Sigmoid colon (tissue), 7 donors: ENCODE measurements around the gene KCNS3. TPM values are rescaled to one million over a fixed set of nuclear protein-coding genes. Genes with fewer than 3 reads are reported as not detected.
"Not testable (repeated sequence)": the region's sequence is repeated elsewhere in the genome, so short reads cannot be mapped to it uniquely, and the experiment has no call there.

ENCODE experiments used
- DNase-seq: peaks from one replicate; pipeline ENCODE4 v3.0.0-alpha.2; 2019
- H3K27ac ChIP-seq, 4 donors: fragments of 200-600 bp; sonication (generic); one replicate each; pipeline ENCODE4 v1.5.1; 2016 to 2019; ENCODE audit warnings: mild to moderate bottlenecking in 1 of 4
- H3K27me3 ChIP-seq, 3 donors: fragments of 200-600 bp; sonication (generic); one replicate each; pipeline ENCODE4 v1.5.1; 2019; ENCODE audit warnings: mild to moderate bottlenecking in 1 of 3
- H3K36me3 ChIP-seq, 4 donors: fragments of 200-600 bp; sonication (generic); one replicate each; pipeline ENCODE4 v1.5.1; 2016 to 2019
- H3K4me1 ChIP-seq, 4 donors: fragments of 200-600 bp; sonication (generic); one replicate each; pipeline ENCODE4 v1.5.1; 2017 to 2019
- H3K4me3 ChIP-seq, 4 donors: fragments of 200-600 bp; sonication (generic); one replicate each; pipeline ENCODE4 v1.5.1; 2017 to 2019; ENCODE audit warnings: mild to moderate bottlenecking in 2 of 4, moderate library complexity in 1 of 4
- H3K9me3 ChIP-seq, 4 donors: fragments of 200-600 bp in 3 of 4; sonication (generic) in 3 of 4; one replicate each; pipeline versions ENCODE4 v1.5.1 to v1.6.1; 2013 to 2019
- EP300 ChIP-seq, 4 donors: sonication (generic); formaldehyde crosslinking; IDR thresholded peaks; one replicate each; pipeline ENCODE4 v1.6.1; 2017; ENCODE audit warnings: antibody characterized with exemption in 4 of 4
- POLR2A ChIP-seq, 2 donors: fragments of 450-650 bp; IDR thresholded peaks; one replicate each; pipeline ENCODE4 v1.6.1; 2016; ENCODE audit warnings: antibody characterized with exemption in 2 of 2, mild to moderate bottlenecking in 2 of 2, moderate library complexity in 2 of 2
- POLR2AphosphoS5 ChIP-seq, 4 donors: sonication (generic); formaldehyde crosslinking; IDR thresholded peaks; one replicate each; pipeline ENCODE4 v1.6.1; 2017; ENCODE audit warnings: antibody characterized with exemption in 4 of 4
- WGBS, 2 donors: extraction: QIAGEN DNeasy Blood & Tissue Kit; methylation state at CpG; one replicate each; pipeline ENCODE4 v1.1.7; 2013; 5-methylcytosine and 5-hydroxymethylcytosine counted together
- intact Hi-C: fragments of 100-400 bp; cut with DNase I; formaldehyde crosslinking; loops from one replicate; pipeline ENCODE4 v1.15.1; 2023
- polyA plus RNA-seq, 3 donors: library from polyadenylated mRNA; stranded (reverse); fragments of 200-250 nt; gene quantifications; one replicate each; pipeline ENCODE4 v1.2.3, GENCODE V29; 2013
- total RNA-seq, 4 donors: library from RNA; depleted of rRNA; stranded (reverse); fragments of >200 nt; gene quantifications; one replicate each; pipeline ENCODE4 v1.1.0, GENCODE V29; 2016
- TF ChIP-seq, protein P1 (sequence below), 4 experiments: fragments of 450-650 bp in 3 of 4; fragments of 200-600 bp in 1 of 4; IDR thresholded peaks; one replicate each; pipeline ENCODE4 v1.5.1; 2016 to 2019; ENCODE audit warnings: antibody characterized with exemption in 4 of 4, mild to moderate bottlenecking in 3 of 4, moderate library complexity in 2 of 4
- donor health status: healthy with polysubstance abuse.
- donor health status: Bipolar disorder and iron deficiency.
- donor health status: healthy.

KCNS3 gene
- total and polyA plus RNA-seq, 7 donors: 4.2 to 96.3 (median 16.2) TPM

DNA sequence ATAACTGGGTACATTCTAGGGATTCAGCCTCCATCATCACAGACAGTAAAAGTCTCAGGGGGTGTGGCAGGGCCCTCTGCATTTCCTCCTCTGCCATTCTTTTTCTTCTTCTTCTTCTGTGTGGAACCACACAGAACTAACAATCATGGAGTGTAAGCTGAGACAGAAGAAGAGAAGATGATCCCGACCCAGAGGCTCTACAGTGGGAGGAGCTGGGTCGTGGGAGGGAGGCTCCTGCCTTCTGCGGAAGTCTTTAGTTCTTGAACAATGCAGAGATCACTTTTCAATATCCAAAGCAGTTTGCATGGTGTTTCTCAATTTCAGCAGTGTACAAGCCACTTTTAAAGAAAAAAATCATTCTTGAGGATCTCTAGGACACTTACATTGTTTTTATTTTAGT lies 80.9 kb downstream of the KCNS3 start:
- DNase-seq: no peak
- Histone ChIP-seq H3K27me3 (no peaks in the 10 kb centered on the region), H3K4me1 (no peaks in the 10 kb centered on the region), H3K4me3 (no peak overlapping the region), H3K27ac (no peak overlapping the region), H3K36me3 (no peaks in the 10 kb centered on the region), H3K9me3 (no peaks in the 10 kb centered on the region)
- TF ChIP-seq POLR2A (IDR thresholded peaks at IDR 0.05): no peak
- no peak for TF ChIP-seq EP300 (IDR thresholded peaks at IDR 0.05)
- TF ChIP-seq POLR2AphosphoS5 (IDR thresholded peaks at IDR 0.05): no peak
- TF ChIP-seq, protein P1, sequence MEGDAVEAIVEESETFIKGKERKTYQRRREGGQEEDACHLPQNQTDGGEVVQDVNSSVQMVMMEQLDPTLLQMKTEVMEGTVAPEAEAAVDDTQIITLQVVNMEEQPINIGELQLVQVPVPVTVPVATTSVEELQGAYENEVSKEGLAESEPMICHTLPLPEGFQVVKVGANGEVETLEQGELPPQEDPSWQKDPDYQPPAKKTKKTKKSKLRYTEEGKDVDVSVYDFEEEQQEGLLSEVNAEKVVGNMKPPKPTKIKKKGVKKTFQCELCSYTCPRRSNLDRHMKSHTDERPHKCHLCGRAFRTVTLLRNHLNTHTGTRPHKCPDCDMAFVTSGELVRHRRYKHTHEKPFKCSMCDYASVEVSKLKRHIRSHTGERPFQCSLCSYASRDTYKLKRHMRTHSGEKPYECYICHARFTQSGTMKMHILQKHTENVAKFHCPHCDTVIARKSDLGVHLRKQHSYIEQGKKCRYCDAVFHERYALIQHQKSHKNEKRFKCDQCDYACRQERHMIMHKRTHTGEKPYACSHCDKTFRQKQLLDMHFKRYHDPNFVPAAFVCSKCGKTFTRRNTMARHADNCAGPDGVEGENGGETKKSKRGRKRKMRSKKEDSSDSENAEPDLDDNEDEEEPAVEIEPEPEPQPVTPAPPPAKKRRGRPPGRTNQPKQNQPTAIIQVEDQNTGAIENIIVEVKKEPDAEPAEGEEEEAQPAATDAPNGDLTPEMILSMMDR (IDR thresholded peaks at IDR 0.05): no peak
- WGBS, 2 donors: 38 to 44% methylated on average over 3 of the region's 3 CpGs
- intact Hi-C loops: no loop called here

GRCh38 chr2:17959833-17960232 lies 81.4 kb downstream of the KCNS3 start:
- WGBS, 2 donors: 84 to 85% methylated on average over 5 of the region's 5 CpGs
- Histone ChIP-seq H3K27me3 (no peaks in the 10 kb centered on the region), H3K9me3 (no peaks in the 10 kb centered on the region), H3K27ac (no peak overlapping the region), H3K36me3 (no peaks in the 10 kb centered on the region), H3K4me3 (no peak overlapping the region), H3K4me1 (no peaks in the 10 kb centered on the region)
- TF ChIP-seq POLR2A (IDR thresholded peaks at IDR 0.05) (no peak), POLR2AphosphoS5 (IDR thresholded peaks at IDR 0.05) (no peak), EP300 (IDR thresholded peaks at IDR 0.05) (no peak)
- TF ChIP-seq, protein P1 (IDR thresholded peaks at IDR 0.05): no peak
- intact Hi-C loops: no loop called here
- DNase-seq: no peak

DNA sequence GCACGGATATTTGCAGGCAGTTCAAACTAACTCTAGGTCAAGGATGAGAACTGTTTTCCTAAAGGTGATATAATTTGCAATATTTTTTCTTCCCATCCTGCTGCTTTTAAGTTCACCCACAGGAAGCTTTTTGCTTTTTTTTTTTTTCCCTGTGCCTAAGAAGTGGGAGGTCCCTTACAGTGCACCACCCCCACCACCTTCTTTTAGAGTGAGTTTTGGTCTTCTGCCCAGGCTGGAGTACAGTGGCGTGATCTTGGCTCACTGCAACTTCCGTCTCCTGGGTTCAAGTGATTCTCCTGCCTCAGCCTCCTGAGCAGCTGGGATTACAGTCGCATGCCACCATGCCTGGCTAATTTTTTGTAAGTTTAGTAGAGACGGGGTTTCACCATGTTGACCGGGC lies 82.5 kb downstream of the KCNS3 start:
- intact Hi-C loops: no loop called here
- Histone ChIP-seq H3K9me3 (no peaks in the 10 kb centered on the region), H3K27ac (no peak overlapping the region), H3K4me1 (no peaks in the 10 kb centered on the region), H3K36me3 (no peaks in the 10 kb centered on the region), H3K27me3 (no peaks in the 10 kb centered on the region), H3K4me3 (no peak overlapping the region)
- no peak for DNase-seq
- no peak for TF ChIP-seq POLR2AphosphoS5 (IDR thresholded peaks at IDR 0.05)
- 74 to 84% methylated on average over 6 of the region's 6 CpGs for WGBS, 2 donors

DNA sequence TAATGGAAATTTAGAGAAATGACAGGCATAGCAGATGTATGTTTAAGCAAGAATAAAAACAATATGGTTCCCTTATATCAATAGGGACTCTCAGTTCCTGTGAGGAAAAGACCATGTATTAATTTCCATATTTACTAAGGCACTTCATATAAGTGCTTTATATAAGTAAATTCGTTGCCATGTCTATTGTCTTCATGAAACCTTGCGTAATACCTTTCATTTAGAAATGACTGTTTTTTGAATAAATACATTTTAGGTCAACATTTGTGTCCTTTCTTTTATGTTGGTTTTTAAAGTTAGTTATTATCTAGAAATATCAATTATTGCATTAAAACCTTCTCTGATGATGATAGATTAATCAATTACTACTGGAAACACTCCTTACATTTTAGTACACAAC lies 83.3 kb downstream of the KCNS3 start:
- 75 to 85% methylated on average over 2 of the region's 2 CpGs for WGBS, 2 donors
- no peaks in the 10 kb centered on the region for H3K36me3 ChIP-seq
- intact Hi-C loops: no loop called here
- TF ChIP-seq EP300 (IDR thresholded peaks at IDR 0.05): no peak
- no peak for TF ChIP-seq POLR2A (IDR thresholded peaks at IDR 0.05)
- TF ChIP-seq, protein P1 (IDR thresholded peaks at IDR 0.05): no peak
- no peak for TF ChIP-seq POLR2AphosphoS5 (IDR thresholded peaks at IDR 0.05)
- no peak overlapping the region for H3K4me3 ChIP-seq
- H3K4me1 ChIP-seq: no peaks in the 10 kb centered on the region
- no peaks in the 10 kb centered on the region for H3K27me3 ChIP-seq
- H3K9me3 ChIP-seq: no peaks in the 10 kb centered on the region
- no peak for DNase-seq
- H3K27ac ChIP-seq: no peak overlapping the region

- Histone ChIP-seq H3K36me3 (no peaks in the 10 kb centered on the region), H3K9me3 (no peaks in the 10 kb centered on the region), H3K4me3 (no peak overlapping the region), H3K27ac (no peak overlapping the region), H3K27me3 (no peaks in the 10 kb centered on the region), H3K4me1 (no peaks in the 10 kb centered on the region)
- intact Hi-C loops: no loop called here
- DNase-seq: no peak
- no peak for TF ChIP-seq EP300 (IDR thresholded peaks at IDR 0.05)
- no peak for TF ChIP-seq POLR2A (IDR thresholded peaks at IDR 0.05)
- no peak for TF ChIP-seq POLR2AphosphoS5 (IDR thresholded peaks at IDR 0.05)
- TF ChIP-seq, protein P1 (IDR thresholded peaks at IDR 0.05): no peak
- WGBS, 2 donors: 2 to 10% methylated on average over 2 of the region's 2 CpGs
Observed at GRCh38 chr2:17962876-17963275, 84.4 kb downstream of the KCNS3 start.

- H3K4me3 ChIP-seq, H3K27me3 ChIP-seq, H3K9me3 ChIP-seq, intact Hi-C loops, DNase-seq, H3K4me1 ChIP-seq, H3K36me3 ChIP-seq, H3K27ac ChIP-seq: not testable (repeated sequence)
- 86 to 92% methylated on average over 16 of the region's 16 CpGs for WGBS, 2 donors
Observed at GRCh38 chr2:17963571-17963970, 85.1 kb downstream of the KCNS3 start.
